ENCODE measurements around the gene ZNF480.

DNA sequence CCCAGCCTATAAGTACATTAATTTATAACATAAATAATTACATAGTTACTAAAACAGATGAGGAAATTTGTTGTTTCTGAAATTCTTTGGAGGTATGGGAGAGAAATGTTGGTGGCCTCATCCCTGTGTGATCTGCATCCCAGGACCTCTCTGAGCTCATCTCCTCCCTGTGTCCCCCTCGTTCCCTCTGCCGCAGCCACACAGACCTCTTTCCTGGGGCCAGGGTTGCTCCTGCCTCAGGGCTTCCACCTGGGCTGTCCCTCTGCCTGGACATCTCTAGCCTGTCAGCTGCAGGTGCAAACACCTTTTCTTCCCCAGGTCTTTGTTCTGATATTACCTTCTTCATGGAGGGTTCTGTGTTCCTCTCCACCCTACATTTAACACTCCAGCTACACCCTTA, 23.7 kb upstream of the ZNF480 start:
- TF ChIP-seq, protein P1, sequence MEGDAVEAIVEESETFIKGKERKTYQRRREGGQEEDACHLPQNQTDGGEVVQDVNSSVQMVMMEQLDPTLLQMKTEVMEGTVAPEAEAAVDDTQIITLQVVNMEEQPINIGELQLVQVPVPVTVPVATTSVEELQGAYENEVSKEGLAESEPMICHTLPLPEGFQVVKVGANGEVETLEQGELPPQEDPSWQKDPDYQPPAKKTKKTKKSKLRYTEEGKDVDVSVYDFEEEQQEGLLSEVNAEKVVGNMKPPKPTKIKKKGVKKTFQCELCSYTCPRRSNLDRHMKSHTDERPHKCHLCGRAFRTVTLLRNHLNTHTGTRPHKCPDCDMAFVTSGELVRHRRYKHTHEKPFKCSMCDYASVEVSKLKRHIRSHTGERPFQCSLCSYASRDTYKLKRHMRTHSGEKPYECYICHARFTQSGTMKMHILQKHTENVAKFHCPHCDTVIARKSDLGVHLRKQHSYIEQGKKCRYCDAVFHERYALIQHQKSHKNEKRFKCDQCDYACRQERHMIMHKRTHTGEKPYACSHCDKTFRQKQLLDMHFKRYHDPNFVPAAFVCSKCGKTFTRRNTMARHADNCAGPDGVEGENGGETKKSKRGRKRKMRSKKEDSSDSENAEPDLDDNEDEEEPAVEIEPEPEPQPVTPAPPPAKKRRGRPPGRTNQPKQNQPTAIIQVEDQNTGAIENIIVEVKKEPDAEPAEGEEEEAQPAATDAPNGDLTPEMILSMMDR (IDR thresholded peaks at IDR 0.05): no peak
- TF ChIP-seq, protein P2, sequence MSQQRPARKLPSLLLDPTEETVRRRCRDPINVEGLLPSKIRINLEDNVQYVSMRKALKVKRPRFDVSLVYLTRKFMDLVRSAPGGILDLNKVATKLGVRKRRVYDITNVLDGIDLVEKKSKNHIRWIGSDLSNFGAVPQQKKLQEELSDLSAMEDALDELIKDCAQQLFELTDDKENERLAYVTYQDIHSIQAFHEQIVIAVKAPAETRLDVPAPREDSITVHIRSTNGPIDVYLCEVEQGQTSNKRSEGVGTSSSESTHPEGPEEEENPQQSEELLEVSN (IDR thresholded peaks at IDR 0.05; ENCODE audit: borderline replicate concordance, low read depth): no peak
- TF ChIP-seq HOXA7 (CRISPR knock-in tag; IDR thresholded peaks at IDR 0.05) (no peak), POLR2A (IDR thresholded peaks at IDR 0.05; ENCODE audit: low read length) (no peak), BHLHE40 (IDR thresholded peaks at IDR 0.05; ENCODE audit: low read depth, low read length) (no peak), EP300 (IDR thresholded peaks at IDR 0.05) (no peak), REST (IDR thresholded peaks at IDR 0.05) (no peak), CEBPB (IDR thresholded peaks at IDR 0.05) (no peak), SMC3 (IDR thresholded peaks at IDR 0.05) (no peak), TP53 (CRISPR knock-in tag; IDR thresholded peaks at IDR 0.05) (no peak)
- TF ChIP-seq, protein P3, sequence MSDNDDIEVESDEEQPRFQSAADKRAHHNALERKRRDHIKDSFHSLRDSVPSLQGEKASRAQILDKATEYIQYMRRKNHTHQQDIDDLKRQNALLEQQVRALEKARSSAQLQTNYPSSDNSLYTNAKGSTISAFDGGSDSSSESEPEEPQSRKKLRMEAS (IDR thresholded peaks at IDR 0.05): no peak
